Esophagus muscularis mucosa (tissue), 4 donors: ENCODE measurements around the gene HOXA7. TPM values are rescaled to one million over a fixed set of nuclear protein-coding genes. Genes with fewer than 3 reads are reported as not detected.

Experiments
- DNase-seq: peaks from one replicate; pipeline ENCODE4 v3.0.0-alpha.2; 2017; ENCODE audit errors: extremely low spot score
- H3K27ac ChIP-seq, 4 donors: fragments of 200-600 bp; sonication (generic); replicated peaks in 1 of 4; 1 replicate in 3 of 4; 2 replicates in 1 of 4; pipeline ENCODE4 v1.5.1; 2016 to 2019; ENCODE audit warnings: mild to moderate bottlenecking in 1 of 4
- H3K27me3 ChIP-seq, 4 donors: fragments of 200-600 bp; sonication (generic); one replicate each; pipeline versions ENCODE4 v1.5.1 to v1.6.0; 2016 to 2019
- H3K36me3 ChIP-seq, 4 donors: fragments of 200-600 bp; sonication (generic); one replicate each; pipeline ENCODE4 v1.5.1; 2016 to 2019
- H3K4me1 ChIP-seq, 4 donors: fragments of 200-600 bp; sonication (generic); one replicate each; pipeline ENCODE4 v1.5.1; 2016 to 2019
- H3K4me3 ChIP-seq, 4 donors: fragments of 200-600 bp; sonication (generic); 1 replicate in 2 of 4; 2 replicates in 2 of 4; pipeline ENCODE4 v1.5.1; 2016 to 2019; ENCODE audit warnings: mild to moderate bottlenecking in 4 of 4, moderate library complexity in 1 of 4
- H3K9me3 ChIP-seq, 4 donors: fragments of 200-600 bp; sonication (generic); 1 replicate in 3 of 4; 2 replicates in 1 of 4; pipeline ENCODE4 v1.5.1; 2016 to 2019
- CTCF ChIP-seq, 3 experiments: fragments of 200-600 bp in 2 of 3; fragments of 450-650 bp in 1 of 3; sonication (generic) in 2 of 3; IDR thresholded peaks; one replicate each; pipeline ENCODE4 v1.5.1; 2017 to 2019; ENCODE audit warnings: antibody characterized with exemption in 3 of 3, mild to moderate bottlenecking in 2 of 3, moderate library complexity in 1 of 3
- EP300 ChIP-seq: sonication (generic); formaldehyde crosslinking; IDR thresholded peaks from one replicate; pipeline ENCODE4 v1.6.1; 2017; ENCODE audit warnings: antibody characterized with exemption
- POLR2A ChIP-seq: fragments of 450-650 bp; IDR thresholded peaks from one replicate; pipeline ENCODE4 v1.6.1; 2017; ENCODE audit warnings: antibody characterized with exemption, moderate library complexity, mild to moderate bottlenecking, low read depth
- POLR2AphosphoS5 ChIP-seq, 2 donors: sonication (generic); formaldehyde crosslinking; IDR thresholded peaks; one replicate each; pipeline ENCODE4 v1.6.1; 2017; ENCODE audit warnings: antibody characterized with exemption in 2 of 2
- WGBS: methylation state at CpG from one replicate; pipeline ENCODE4 v1.1.5; 2018; 5-methylcytosine and 5-hydroxymethylcytosine counted together
- intact Hi-C: fragments of 100-400 bp; cut with DNase I; formaldehyde crosslinking; loops from one replicate; pipeline ENCODE4 v1.15.1; 2023
- total RNA-seq, 4 donors: library from RNA; depleted of rRNA; stranded (reverse); fragments of >200 nt; gene quantifications; one replicate each; pipeline versions ENCODE4 v1.1.0 to v1.2.1, GENCODE V29; 2016

HOXA7 gene
- total RNA-seq, 4 donors from 2014 or later = 0.33 to 1.7 (median 0.49) TPM

GRCh38 chr7:27160546-27161213 is 4.2 kb upstream of the HOXA7 start:
- DNase-seq = peak; percentile 97
- WGBS = 7% methylated on average over 31 of the region's 54 CpGs
- intact Hi-C loops = loop anchor here (5.0 kb wide), 1 partner anchor 793 kb away; no protein-coding TSS in a partner anchor
- peak in 1 of 2 donors; percentile 49 for TF ChIP-seq POLR2AphosphoS5 (IDR thresholded peaks at IDR 0.05)
- TF ChIP-seq CTCF (IDR thresholded peaks at IDR 0.05) = peak; percentile 97 to 100 (median 99)
- no peak for TF ChIP-seq EP300
- no peak overlapping the region for H3K27ac ChIP-seq
- H3K9me3 ChIP-seq = no peaks in the 10 kb centered on the region
- H3K4me1 ChIP-seq = peaks cover 25 to 69% (median 50%) of the 10 kb centered on the region in 4 donors
- H3K27me3 ChIP-seq = peaks cover 20 to 100% (median 91%) of the 10 kb centered on the region in 4 donors
- no peaks in the 10 kb centered on the region for H3K36me3 ChIP-seq
- H3K4me3 ChIP-seq = peak overlapping the region; percentile 54 to 59 (median 56)

- WGBS = 55% methylated on average over 20 of the region's 23 CpGs
- peaks cover 16 to 100% (median 91%) of the 10 kb centered on the region in 4 donors for H3K27me3 ChIP-seq
- H3K36me3 ChIP-seq = no peaks in the 10 kb centered on the region
- TF ChIP-seq POLR2A (no peak), POLR2AphosphoS5 (IDR thresholded peaks at IDR 0.05) (no peak), CTCF (IDR thresholded peaks at IDR 0.05) (no peak), EP300 (no peak)
- no peaks in the 10 kb centered on the region for H3K9me3 ChIP-seq
- intact Hi-C loops = loop anchor here (5.0 kb wide), 1 partner anchor 793 kb away; no protein-coding TSS in a partner anchor
- DNase-seq = no peak
- no peak overlapping the region for H3K27ac ChIP-seq
- H3K4me3 ChIP-seq = peak overlapping the region; percentile 54 to 59 (median 56)
- peaks cover 30 to 69% (median 50%) of the 10 kb centered on the region in 4 donors for H3K4me1 ChIP-seq
Observed at GRCh38 chr7:27160145-27160545, 3.7 kb upstream of the HOXA7 start.

GRCh38 chr7:27159266-27160144 is 3.0 kb upstream of the HOXA7 start:
- no peaks in the 10 kb centered on the region for H3K9me3 ChIP-seq
- peaks cover 16 to 100% (median 91%) of the 10 kb centered on the region in 4 donors for H3K27me3 ChIP-seq
- whole genome bisulfite sequencing = 64% methylated on average over 26 of the region's 27 CpGs
- H3K4me1 ChIP-seq = peaks cover 35 to 69% (median 50%) of the 10 kb centered on the region in 4 donors
- H3K36me3 ChIP-seq = no peaks in the 10 kb centered on the region
- no peak for DNase-seq
- TF ChIP-seq EP300 = no peak
- TF ChIP-seq CTCF (IDR thresholded peaks at IDR 0.05) = no peak
- TF ChIP-seq POLR2A = no peak
- no peak for TF ChIP-seq POLR2AphosphoS5 (IDR thresholded peaks at IDR 0.05)
- intact Hi-C loops = loop anchor here (5.0 to 10.0 kb wide), 3 partner anchors 792 to 1297 kb away; no protein-coding TSS in a partner anchor
- no peak overlapping the region for H3K4me3 ChIP-seq
- H3K27ac ChIP-seq = no peak overlapping the region

- Histone ChIP-seq H3K4me3 (no peak overlapping the region), H3K27ac (no peak overlapping the region), H3K4me1 (peaks cover 35 to 66% (median 49%) of the 10 kb centered on the region in 4 donors), H3K36me3 (no peaks in the 10 kb centered on the region), H3K27me3 (peaks cover 19 to 100% (median 91%) of the 10 kb centered on the region in 4 donors), H3K9me3 (no peaks in the 10 kb centered on the region)
- DNase-seq = no peak
- TF ChIP-seq POLR2A = no peak
- TF ChIP-seq POLR2AphosphoS5 (IDR thresholded peaks at IDR 0.05) = peak in 1 of 2 donors; percentile 34
- TF ChIP-seq EP300 = no peak
- TF ChIP-seq CTCF (IDR thresholded peaks at IDR 0.05) = no peak
- intact Hi-C loops = loop anchor here (5.0 to 10.0 kb wide), 2 partner anchors 1264 to 1296 kb away; no protein-coding TSS in a partner anchor
- WGBS = 39% methylated on average over 27 of the region's 35 CpGs
Observed at GRCh38 chr7:27158436-27159265, 2.2 kb upstream of the HOXA7 start.
